H1 (cell line): ENCODE data around the gene PIK3CA. TPM values are rescaled to one million over a fixed set of nuclear protein-coding genes. Genes with fewer than 3 reads are reported as not detected.

ENCODE experiments used
- CTCF ChIA-PET: fragments of 300-600 bp; sonication (Branson Sonifier 250); formaldehyde crosslinking; loops from one replicate; lab custom pipeline; 2021; ENCODE audit not compliant: partially characterized antibody; lab: Charles Lee
- POLR2A ChIA-PET: fragments of 300-600 bp; sonication (Branson Sonifier 250); formaldehyde crosslinking; loops from one replicate; lab custom pipeline; 2021; ENCODE audit warnings: inconsistent platforms; ENCODE audit not compliant: partially characterized antibody; lab: Charles Lee
- DNase-seq, 2 experiments: peaks; one replicate each; pipeline versions ENCODE4 v3.0.0 to v3.0.0-alpha.2; 2010 to 2022; ENCODE audit warnings: low spot score in 2 of 2, low read depth in 1 of 2, mixed read lengths in 1 of 2
- FAIRE-seq: peaks from 2 replicates; lab custom pipeline; 2011; peaks lifted over from hg19 to GRCh38; lab: Jason Lieb, UNC
- H2AFZ ChIP-seq: 2 replicates; pipeline ENCODE4 v1.8.1; 2012; ENCODE audit warnings: low read length, inconsistent platforms
- H2AK5ac ChIP-seq: 2 replicates; pipeline ENCODE4 v1.6.1; 2013; ENCODE audit warnings: low read depth, low read length
- H2BK120ac ChIP-seq: replicated peaks from 2 replicates; pipeline ENCODE3; 2013; ENCODE audit warnings: low read depth, low read length, inconsistent platforms
- H2BK12ac ChIP-seq: 2 replicates; pipeline ENCODE4 v1.6.1; 2013; ENCODE audit warnings: low read depth, low read length
- H2BK15ac ChIP-seq: 2 replicates; pipeline ENCODE4 v1.6.1; 2013; ENCODE audit warnings: low read length
- H2BK20ac ChIP-seq: 2 replicates; pipeline ENCODE4 v1.6.1; 2013; ENCODE audit warnings: low read length
- H2BK5ac ChIP-seq: 2 replicates; pipeline ENCODE4 v1.6.1; 2013; ENCODE audit warnings: low read depth, low read length
- H3K14ac ChIP-seq: 2 replicates; pipeline ENCODE4 v1.6.1; 2013; ENCODE audit warnings: inconsistent platforms; ENCODE audit not compliant: insufficient read length
- H3K18ac ChIP-seq: 2 replicates; pipeline ENCODE4 v1.6.1; 2013; ENCODE audit warnings: low read length; ENCODE audit errors: extremely low read depth
- H3K23ac ChIP-seq: 2 replicates; pipeline ENCODE4 v1.6.1; 2013; ENCODE audit warnings: inconsistent platforms; ENCODE audit not compliant: insufficient read length
- H3K23me2 ChIP-seq: 2 replicates; pipeline ENCODE4 v1.6.1; 2013; ENCODE audit warnings: low read depth, low read length
- H3K27ac ChIP-seq: 2 replicates; pipeline ENCODE4 v1.6.1; 2011; ENCODE audit warnings: low read depth, low read length, inconsistent platforms
- H3K27me3 ChIP-seq, 4 experiments: replicated peaks in 1 of 4; 1 replicate in 1 of 4; 2 replicates in 3 of 4; pipeline versions ENCODE4 v1.6.1 to v1.8.1; 2011 to 2013; ENCODE audit warnings: low read length in 3 of 4, mild to moderate bottlenecking in 3 of 4, inconsistent platforms in 2 of 4, mixed read lengths in 2 of 4, moderate library complexity in 1 of 4; ENCODE audit not compliant: control insufficient read depth in 3 of 4, insufficient read depth in 3 of 4; ENCODE audit errors: extremely low read depth in 1 of 4
- H3K36me3 ChIP-seq, 4 experiments: 2 replicates each; pipeline versions ENCODE4 v1.6.1 to v1.8.1; 2011 to 2013; ENCODE audit warnings: mild to moderate bottlenecking in 4 of 4, low read length in 3 of 4, moderate library complexity in 2 of 4, control low read depth in 1 of 4, inconsistent platforms in 1 of 4; ENCODE audit not compliant: insufficient read depth in 4 of 4, control insufficient read depth in 2 of 4
- H3K4ac ChIP-seq: replicated peaks from 2 replicates; pipeline ENCODE3; 2013; ENCODE audit warnings: low read length, low read depth, mixed read lengths, inconsistent platforms; ENCODE audit not compliant: insufficient read length
- H3K4me1 ChIP-seq, 4 experiments: replicated peaks in 1 of 4; 1 replicate in 1 of 4; 2 replicates in 3 of 4; pipeline versions ENCODE4 v1.6.1 to v1.8.1; 2011 to 2013; ENCODE audit warnings: low read length in 3 of 4, inconsistent platforms in 2 of 4, mixed read lengths in 1 of 4; ENCODE audit not compliant: insufficient read depth in 4 of 4, control insufficient read depth in 3 of 4
- H3K4me2 ChIP-seq, 2 experiments: 2 replicates each; pipeline versions ENCODE4 v1.6.1 to v1.8.1; 2011 to 2013; ENCODE audit warnings: low read depth in 2 of 2, low read length in 2 of 2, control low read depth in 1 of 2, inconsistent platforms in 1 of 2, mild to moderate bottlenecking in 1 of 2; ENCODE audit not compliant: insufficient read depth in 1 of 2
- H3K4me3 ChIP-seq, 4 experiments: fragments of 200-600, 300-600 bp in 1 of 4; sonication (generic), shearing (Covaris generic), sonication (Bioruptor Twin) in 1 of 4; 2 replicates each; pipeline versions ENCODE4 v1.5.1 to v1.8.1; 2011 to 2016; ENCODE audit warnings: low read length in 4 of 4, low read depth in 3 of 4, control low read depth in 2 of 4, inconsistent platforms in 2 of 4, mild to moderate bottlenecking in 2 of 4, mixed read lengths in 1 of 4, moderate library complexity in 1 of 4; ENCODE audit not compliant: insufficient read depth in 2 of 4; ENCODE audit errors: extremely low read depth in 1 of 4
- H3K56ac ChIP-seq: replicated peaks from 2 replicates; pipeline ENCODE3; 2013; ENCODE audit warnings: low read depth, mild to moderate bottlenecking, mixed read lengths, low read length, inconsistent platforms; ENCODE audit not compliant: insufficient read length
- H3K79me1 ChIP-seq: 2 replicates; pipeline ENCODE4 v1.6.1; 2013; ENCODE audit warnings: low read depth, low read length, control low read depth
- H3K79me2 ChIP-seq, 2 experiments: 2 replicates each; pipeline versions ENCODE4 v1.6.1 to v1.8.1; 2012 to 2013; ENCODE audit warnings: low read length in 2 of 2, mild to moderate bottlenecking in 2 of 2, inconsistent platforms in 1 of 2; ENCODE audit not compliant: insufficient read depth in 2 of 2, control insufficient read depth in 1 of 2
- H3K9ac ChIP-seq, 4 experiments: replicated peaks in 1 of 4; 1 replicate in 1 of 4; 2 replicates in 3 of 4; pipeline versions ENCODE4 v1.6.1 to v1.8.1; 2011 to 2013; ENCODE audit warnings: low read depth in 3 of 4, low read length in 3 of 4, control low read depth in 2 of 4, mild to moderate bottlenecking in 2 of 4, moderate library complexity in 2 of 4, inconsistent platforms in 1 of 4; ENCODE audit errors: extremely low read depth in 1 of 4
- H3K9me3 ChIP-seq, 2 experiments: 2 replicates each; pipeline versions ENCODE4 v1.6.1 to v1.8.1; 2012 to 2013; ENCODE audit warnings: mild to moderate bottlenecking in 2 of 2, moderate library complexity in 2 of 2, control low read depth in 1 of 2, inconsistent platforms in 1 of 2, low read depth in 1 of 2, low read length in 1 of 2, mixed read lengths in 1 of 2; ENCODE audit not compliant: insufficient read depth in 2 of 2
- H4K20me1 ChIP-seq, 2 experiments: replicated peaks in 1 of 2; 2 replicates each; pipeline versions ENCODE3 to v1.8.1; 2011 to 2013; ENCODE audit warnings: inconsistent platforms in 2 of 2, low read length in 2 of 2, mild to moderate bottlenecking in 1 of 2; ENCODE audit not compliant: insufficient read depth in 2 of 2, control insufficient read depth in 1 of 2
- H4K5ac ChIP-seq: 2 replicates; pipeline ENCODE4 v1.6.1; 2013; ENCODE audit warnings: low read length, low read depth, mixed read lengths, inconsistent platforms; ENCODE audit not compliant: insufficient read length
- H4K8ac ChIP-seq: 2 replicates; pipeline ENCODE4 v1.8.0; 2013; ENCODE audit warnings: mild to moderate bottlenecking, moderate library complexity, low read length, inconsistent platforms; ENCODE audit not compliant: insufficient read depth; ENCODE audit errors: extremely low read depth
- H4K91ac ChIP-seq: replicated peaks from 2 replicates; pipeline ENCODE3; 2013; ENCODE audit warnings: low read length, mixed read lengths, inconsistent platforms; ENCODE audit not compliant: insufficient read length
- CBX5 ChIP-seq: fragments of 300-800, 300-1000 bp; sonication (generic); IDR thresholded peaks from 2 replicates; pipeline ENCODE4 v1.7.1; 2016; ENCODE audit warnings: antibody characterized with exemption, low read length, low read depth
- KDM5A ChIP-seq: fragments of 200-600 bp; IDR thresholded peaks from 2 replicates; pipeline ENCODE4 v1.7.1; 2012; ENCODE audit warnings: mild to moderate bottlenecking, low read length, inconsistent platforms, mixed read lengths
- POLR2A ChIP-seq, 2 experiments: IDR thresholded peaks; 1 replicate in 1 of 2; 2 replicates in 1 of 2; pipeline ENCODE4 v1.6.1; 2011; ENCODE audit warnings: low read depth in 2 of 2, low read length in 2 of 2, mild to moderate bottlenecking in 2 of 2; ENCODE audit errors: control extremely low read depth in 1 of 2
- SIRT6 ChIP-seq: IDR thresholded peaks from one replicate; pipeline ENCODE4 v1.7.1; 2012; ENCODE audit warnings: low read length, inconsistent platforms
- ZNF274 ChIP-seq: IDR thresholded peaks from 2 replicates; pipeline ENCODE4 v1.7.0; 2012; ENCODE audit warnings: low read length, borderline replicate concordance; ENCODE audit errors: extremely low read depth
- WGBS, 2 experiments: shearing (Covaris generic) in 1 of 2; methylation state at CpG; one replicate each; pipeline versions ENCODE4 v1.1.6 to v1.1.7; 2013 to 2015; ENCODE audit warnings: low lambda C conversion rate in 2 of 2, mixed read lengths in 2 of 2, inconsistent platforms in 1 of 2, low coverage in 1 of 2, missing lambda C conversion rate in 1 of 2; ENCODE audit not compliant: insufficient replicate concordance in 2 of 2, insufficient coverage in 1 of 2, insufficient read length in 1 of 2; ENCODE audit errors: extremely low coverage in 1 of 2, missing lambda C conversion rate in 1 of 2; 5-methylcytosine and 5-hydroxymethylcytosine counted together
- polyA plus RNA-seq, 7 experiments: library from polyadenylated mRNA; depleted of rRNA in 3 of 7; stranded (reverse) in 5 of 7; unstranded in 2 of 7; fragments of >200 nt in 5 of 7; fragments of 200-250 nt in 2 of 7; gene quantifications; 1 replicate in 5 of 7; 2 replicates in 1 of 7; 4 replicates in 1 of 7; pipeline versions ENCODE4 v1.2.1 to v1.2.3, GENCODE V29; 2011 to 2013; ENCODE audit warnings: missing spikeins in 2 of 7, mixed read lengths in 2 of 7
- total RNA-seq: library from RNA; stranded (reverse); fragmentation: NEBNext Ultra II Directional; extraction: Animal tissue kit (Norgen Biotek cat#: 25700); gene quantifications from 2 replicates; pipeline ENCODE4 v1.2.1, GENCODE V29; 2021
- TF ChIP-seq, protein P1 (sequence below): IDR thresholded peaks from 2 replicates; pipeline ENCODE4 v1.6.1; 2011; ENCODE audit warnings: low read length, improper control_type of control experiment

Gene PIK3CA
- total and polyA plus RNA-seq, 2 of the 8 experiments (the other 6 are each of a cell fraction or from before 2014, with no cell fraction given): 1.6 to 11.3 TPM

- H2BK5ac ChIP-seq: no peak overlapping the region
- no peak overlapping the region for H3K56ac ChIP-seq
- no peak overlapping the region for H3K18ac ChIP-seq
- H2AK5ac ChIP-seq: no peak overlapping the region
- no peak overlapping the region for H3K4me3 ChIP-seq
- WGBS, 2 experiments: 69% methylated on average over 5 of the region's 5 CpGs; no CpG with 5 or more reads in 1 of the 2 experiments
- no peak overlapping the region for H3K4ac ChIP-seq
- no peak overlapping the region for H2BK20ac ChIP-seq
- no peak overlapping the region for H4K8ac ChIP-seq
- H3K4me2 ChIP-seq: no peak overlapping the region
- no peak overlapping the region for H4K5ac ChIP-seq
- H3K27ac ChIP-seq: no peak overlapping the region
- H2AFZ ChIP-seq: no peak overlapping the region
- no peaks in the 10 kb centered on the region for H3K79me1 ChIP-seq
- no peak overlapping the region for H2BK15ac ChIP-seq
- no peak overlapping the region for H3K14ac ChIP-seq
- DNase-seq: no peak
- H3K79me2 ChIP-seq: no peaks in the 10 kb centered on the region
- H3K9me3 ChIP-seq: peaks cover 5 to 13% of the 10 kb centered on the region in 2 experiments; a peak in 1 of 4 replicates
- H3K27me3 ChIP-seq: peaks cover 0 to 3% (median 0%) of the 10 kb centered on the region in 4 experiments; a peak in 2 of 7 replicates
- H3K4me1 ChIP-seq: no peaks in the 10 kb centered on the region
- TF ChIP-seq SIRT6: no peak
- TF ChIP-seq POLR2A (IDR thresholded peaks at IDR 0.05; ENCODE audit: control extremely low read depth in 1 of 2, low read depth in 2 of 2, low read length in 2 of 2): no peak
- TF ChIP-seq, protein P1, sequence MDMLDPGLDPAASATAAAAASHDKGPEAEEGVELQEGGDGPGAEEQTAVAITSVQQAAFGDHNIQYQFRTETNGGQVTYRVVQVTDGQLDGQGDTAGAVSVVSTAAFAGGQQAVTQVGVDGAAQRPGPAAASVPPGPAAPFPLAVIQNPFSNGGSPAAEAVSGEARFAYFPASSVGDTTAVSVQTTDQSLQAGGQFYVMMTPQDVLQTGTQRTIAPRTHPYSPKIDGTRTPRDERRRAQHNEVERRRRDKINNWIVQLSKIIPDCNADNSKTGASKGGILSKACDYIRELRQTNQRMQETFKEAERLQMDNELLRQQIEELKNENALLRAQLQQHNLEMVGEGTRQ: no peak
- TF ChIP-seq CBX5: no peak
- TF ChIP-seq ZNF274: no peak
- no peak for TF ChIP-seq KDM5A
- TF ChIP-seq, all 59 proteins: peak for 0
- H4K91ac ChIP-seq: no peak overlapping the region
- CTCF ChIA-PET: interaction anchor here (1.0 kb wide), 1 partner anchor 57 kb away, joined by 3 read pairs; no protein-coding TSS in a partner anchor
- no peaks in the 10 kb centered on the region for H4K20me1 ChIP-seq
- no peaks in the 10 kb centered on the region for H3K36me3 ChIP-seq
- POLR2A ChIA-PET: no interaction called here
- no peaks in the 10 kb centered on the region; the same call in 1 of the 2 replicates for H3K23me2 ChIP-seq
- no peak overlapping the region for H2BK120ac ChIP-seq
- FAIRE-seq: no peak
- no peak overlapping the region for H3K23ac ChIP-seq
- H3K9ac ChIP-seq: no peak overlapping the region
- H2BK12ac ChIP-seq: no peak overlapping the region
Observed at GRCh38 chr3:179258820-179259219, 110.7 kb downstream of the PIK3CA start.
